C4-2B (cell line): ENCODE measurements around the gene HRAS.

Source experiments
- ZFX ChIP-seq: fragments of 450-650 bp; IDR thresholded peaks from 2 replicates; pipeline ENCODE4 v1.6.1; 2017
- TF ChIP-seq, protein P1 (sequence below): fragments of 450-650 bp; conservative IDR thresholded peaks from 2 replicates; pipeline ENCODE4 v1.5.1; 2017; ENCODE audit warnings: mild to moderate bottlenecking

- TF ChIP-seq, protein P1, sequence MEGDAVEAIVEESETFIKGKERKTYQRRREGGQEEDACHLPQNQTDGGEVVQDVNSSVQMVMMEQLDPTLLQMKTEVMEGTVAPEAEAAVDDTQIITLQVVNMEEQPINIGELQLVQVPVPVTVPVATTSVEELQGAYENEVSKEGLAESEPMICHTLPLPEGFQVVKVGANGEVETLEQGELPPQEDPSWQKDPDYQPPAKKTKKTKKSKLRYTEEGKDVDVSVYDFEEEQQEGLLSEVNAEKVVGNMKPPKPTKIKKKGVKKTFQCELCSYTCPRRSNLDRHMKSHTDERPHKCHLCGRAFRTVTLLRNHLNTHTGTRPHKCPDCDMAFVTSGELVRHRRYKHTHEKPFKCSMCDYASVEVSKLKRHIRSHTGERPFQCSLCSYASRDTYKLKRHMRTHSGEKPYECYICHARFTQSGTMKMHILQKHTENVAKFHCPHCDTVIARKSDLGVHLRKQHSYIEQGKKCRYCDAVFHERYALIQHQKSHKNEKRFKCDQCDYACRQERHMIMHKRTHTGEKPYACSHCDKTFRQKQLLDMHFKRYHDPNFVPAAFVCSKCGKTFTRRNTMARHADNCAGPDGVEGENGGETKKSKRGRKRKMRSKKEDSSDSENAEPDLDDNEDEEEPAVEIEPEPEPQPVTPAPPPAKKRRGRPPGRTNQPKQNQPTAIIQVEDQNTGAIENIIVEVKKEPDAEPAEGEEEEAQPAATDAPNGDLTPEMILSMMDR: no peak
- TF ChIP-seq ZFX: no peak
Observed at GRCh38 chr11:551131-551530, 15.8 kb upstream of the HRAS start.
